A549 (cell line): ENCODE data around the gene MPZ. TPM values are rescaled to one million over a fixed set of nuclear protein-coding genes. Genes with fewer than 3 reads are reported as not detected.

Experiments used
- ATAC-seq, 2 experiments: fragments of 200-7000 bp in 1 of 2; fragments of >200 bp in 1 of 2; cut with Nextera tagmentation in 1 of 2; cut with Tn5 transposase in 1 of 2; 3 replicates each; pipeline versions ENCODE4 v1.8.0 to v1.9.1; 2018 to 2020; ENCODE audit warnings: mild to moderate bottlenecking in 1 of 2, moderate library complexity in 1 of 2
- CTCF ChIA-PET: fragments of 300-600 bp; sonication (Branson Sonifier 250); formaldehyde crosslinking; extraction: SDS; loops from one replicate; lab custom pipeline; 2021; ENCODE audit warnings: antibody characterized with exemption, inconsistent platforms; lab: Yijun Ruan, JAX
- POLR2A ChIA-PET: fragments of 350-600 bp; formaldehyde crosslinking; extraction: SDS; loops from one replicate; lab custom pipeline; 2021; ENCODE audit warnings: antibody characterized with exemption, inconsistent platforms; lab: Yijun Ruan, JAX
- DNase-seq, 2 experiments: peaks; one replicate each; pipeline versions ENCODE4 v3.0.0 to v3.0.0-alpha.2; 2011 to 2016; ENCODE audit warnings: low read depth in 1 of 2, low spot score in 1 of 2
- FAIRE-seq: peaks from 2 replicates; lab custom pipeline; 2011; peaks lifted over from hg19 to GRCh38; lab: Jason Lieb, UNC
- H3K27ac ChIP-seq, 2 experiments: fragments of >200 bp; sonication (Bioruptor Twin); formaldehyde crosslinking; 3 replicates each; pipeline ENCODE4 v1.5.1; 2016 to 2017
- H3K4me1 ChIP-seq: fragments of >200 bp; sonication (Bioruptor Twin); formaldehyde crosslinking; 3 replicates; pipeline ENCODE4 v1.6.1; 2016
- H3K4me2 ChIP-seq: fragments of >200 bp; sonication (Bioruptor Twin); formaldehyde crosslinking; 3 replicates; pipeline ENCODE4 v1.6.1; 2016
- H3K4me3 ChIP-seq: fragments of >200 bp; sonication (Bioruptor Twin); formaldehyde crosslinking; 3 replicates; pipeline ENCODE4 v1.5.1; 2016
- H3K9me3 ChIP-seq: fragments of >200 bp; sonication (Bioruptor Twin); formaldehyde crosslinking; 3 replicates; pipeline ENCODE4 v1.6.1; 2016
- BHLHE40 ChIP-seq: IDR thresholded peaks from 2 replicates; pipeline ENCODE4 v1.6.1; 2012; ENCODE audit warnings: low read depth, low read length, inconsistent platforms
- CTCF ChIP-seq: fragments of >200 bp; sonication (Bioruptor Twin); formaldehyde crosslinking; IDR thresholded peaks from 3 replicates; pipeline ENCODE4 v1.5.1; 2016
- EP300 ChIP-seq, 2 experiments: fragments of >200 bp; sonication (Bioruptor Twin); formaldehyde crosslinking; IDR thresholded peaks; 2 replicates in 1 of 2; 3 replicates in 1 of 2; pipeline ENCODE4 v1.6.1; 2016 to 2017
- HEYL ChIP-seq: fragments of 250-450 bp; sonication (Bioruptor Pico); IDR thresholded peaks from 2 replicates; pipeline ENCODE4 v1.8.0; 2021; ENCODE audit warnings: mild to moderate bottlenecking, moderate library complexity
- REST ChIP-seq: fragments of 200-600 bp; sonication (generic); IDR thresholded peaks from 2 replicates; pipeline ENCODE4 v1.6.1; 2016; ENCODE audit warnings: antibody characterized with exemption, mild to moderate bottlenecking, moderate library complexity
- SREBF2 ChIP-seq: fragments of 450-650 bp; IDR thresholded peaks from 2 replicates; pipeline ENCODE4 v1.6.1; 2014; ENCODE audit warnings: mild to moderate bottlenecking, moderate library complexity
- TP53 ChIP-seq: fragments of 250-450 bp; sonication (Bioruptor Pico); IDR thresholded peaks from 2 replicates; pipeline ENCODE4 v1.5.0; 2021; ENCODE audit warnings: mild to moderate bottlenecking, moderate library complexity
- USF2 ChIP-seq: fragments of 450-650 bp; IDR thresholded peaks from 2 replicates; pipeline ENCODE4 v1.6.1; 2014; ENCODE audit warnings: antibody characterized with exemption
- ZC3H11A ChIP-seq: fragments of 450-650 bp; IDR thresholded peaks from 2 replicates; pipeline ENCODE4 v1.6.1; 2014; ENCODE audit warnings: antibody characterized with exemption, mild to moderate bottlenecking
- ZSCAN20 ChIP-seq: fragments of 250-450 bp; sonication (Bioruptor Pico); IDR thresholded peaks from 2 replicates; pipeline ENCODE4 v1.8.0; 2022; ENCODE audit warnings: mild to moderate bottlenecking, moderate library complexity
- WGBS: methylation state at CpG from one replicate; pipeline ENCODE4 v1.1.6; 2017; ENCODE audit errors: missing lambda C conversion rate; 5-methylcytosine and 5-hydroxymethylcytosine counted together
- polyA plus RNA-seq, 4 experiments: library from polyadenylated mRNA; depleted of rRNA in 3 of 4; stranded (reverse); fragments of >200 nt; fragmentation: RNase III in 1 of 4; extraction: RNeasy Plus Mini Kit Qiagen cat#74134 plus additional on column Dnase treatment in 1 of 4; gene quantifications; 2 replicates in 3 of 4; 3 replicates in 1 of 4; pipeline ENCODE4 v1.2.3, GENCODE V29; 2011 to 2017

The MPZ gene
- polyA plus RNA-seq, 2 of the 4 experiments (the other 2 are of a cell fraction), result 0.17 to 0.83 TPM

GRCh38 chr1:161265305-161265704 is 44.5 kb downstream of the MPZ start:
- ATAC-seq, result no peak
- TF ChIP-seq BHLHE40 (no peak), EP300 (IDR thresholded peaks at IDR 0.05) (no peak)
- FAIRE-seq, result no peak
- no peak overlapping the region for H3K27ac ChIP-seq
- no peak for DNase-seq
- no peak overlapping the region for H3K4me2 ChIP-seq
- ChIA-PET POLR2A (no interaction called here), CTCF (interaction anchor here (2.6 to 3.4 kb wide), 2 partner anchors 26 to 38 kb away, joined by 9 to 16 read pairs; partner anchors contain the start of gene TOMM40L)
- 59% methylated on average over 5 of the region's 5 CpGs for WGBS
- no peaks in the 10 kb centered on the region for H3K9me3 ChIP-seq
- no peak overlapping the region for H3K4me3 ChIP-seq
- peaks cover 18% of the 10 kb centered on the region for H3K4me1 ChIP-seq

GRCh38 chr1:161261261-161262235 is 48.2 kb downstream of the MPZ start:
- ATAC-seq (peak; percentile 5 to 36; a peak in 2 of 6 replicates), DNase-seq (no peak), FAIRE-seq (no peak)
- Histone ChIP-seq H3K27ac (no peak overlapping the region), H3K4me2 (peak overlapping the region; percentile 36; the same call in 2 of the 3 replicates), H3K4me3 (no peak overlapping the region), H3K9me3 (peaks cover 13% of the 10 kb centered on the region), H3K4me1 (peaks cover 13% of the 10 kb centered on the region)
- TF ChIP-seq TP53 (CRISPR knock-in tag), result no peak
- TF ChIP-seq REST, result peak; percentile 62; the same call in 1 of the 2 replicates
- 50% methylated on average over 12 of the region's 12 CpGs for WGBS
- CTCF ChIA-PET, result interaction anchor here (1.5 to 8.7 kb wide), 2 partner anchors 35 to 121 kb away, joined by 3 to 46 read pairs; partner anchors contain the start of gene TOMM40L
- POLR2A ChIA-PET, result no interaction called here

GRCh38 chr1:161260376-161261260 is 49.1 kb downstream of the MPZ start:
- DNase-seq (no peak), FAIRE-seq (no peak), ATAC-seq (peak in 1 of 2 experiments; percentile 19; a peak in 2 of 6 replicates)
- no peak overlapping the region for H3K27ac ChIP-seq
- ChIA-PET POLR2A (no interaction called here), CTCF (interaction anchor here (1.2 to 8.7 kb wide), 5 partner anchors 12 to 122 kb away, joined by 3 to 46 read pairs (median 4); partner anchors contain the start of gene TOMM40L)
- peaks cover 6% of the 10 kb centered on the region; the same call in 1 of the 3 replicates for H3K4me1 ChIP-seq
- peak overlapping the region; percentile 36; the same call in 2 of the 3 replicates for H3K4me2 ChIP-seq
- 21% methylated on average over 9 of the region's 9 CpGs for WGBS
- no peak overlapping the region for H3K4me3 ChIP-seq
- peaks cover 13% of the 10 kb centered on the region for H3K9me3 ChIP-seq
- TF ChIP-seq USF2, result no peak
- TF ChIP-seq HEYL (CRISPR knock-in tag), result no peak
- TF ChIP-seq SREBF2, result no peak
- no peak for TF ChIP-seq REST
- no peak for TF ChIP-seq ZC3H11A
- no peak for TF ChIP-seq ZSCAN20
- TF ChIP-seq CTCF, result no peak
- TF ChIP-seq, all 56 proteins: peak for 0
